ENCODE measurements around the gene FASTK. TPM values are rescaled to one million over a fixed set of nuclear protein-coding genes. Genes with fewer than 3 reads are reported as not detected.

FASTK gene
- total RNA-seq, 1 donor = 87.2 TPM

GRCh38 chr7:151086802-151087244, 6.2 kb upstream of the FASTK start:
- peak overlapping the region; percentile 83 for H3K4me3 ChIP-seq (ENCODE audit: low read depth, low read length)
- peak; percentile 51 for DNase-seq (ENCODE audit: low read depth)
- no peak for TF ChIP-seq CTCF (IDR thresholded peaks at IDR 0.05; ENCODE audit: insufficient read depth, low read depth, low read length)

- TF ChIP-seq CTCF (IDR thresholded peaks at IDR 0.05; ENCODE audit: insufficient read depth, low read depth, low read length) = no peak
- DNase-seq (ENCODE audit: low read depth) = peak; percentile 83
These were observed 5.3 kb upstream of the FASTK start, which contains the start of gene AGAP3 for GRCh38 chr7:151085691-151086620. Gene AGAP3, plus strand, starts transcription at chr7:151086475. Its CDS starts 267 bp downstream, at chr7:151086742.

GRCh38 chr7:151085329-151085690, 4.7 kb upstream of the FASTK start:
- peak overlapping the region; percentile 83 for H3K4me3 ChIP-seq (ENCODE audit: low read depth, low read length)
- TF ChIP-seq CTCF (IDR thresholded peaks at IDR 0.05; ENCODE audit: insufficient read depth, low read depth, low read length) = no peak
- no peak for DNase-seq (ENCODE audit: low read depth)

More at GRCh38 chr7:151085691-151086620, 5.3 kb upstream of the FASTK start, which contains the start of gene AGAP3:
- peak within 1 kb of the TSS; percentile 83 for H3K4me3 ChIP-seq (ENCODE audit: low read depth, low read length)

- no peak for TF ChIP-seq CTCF (IDR thresholded peaks at IDR 0.05; ENCODE audit: insufficient read depth, low read depth, low read length)
- no peak for DNase-seq (ENCODE audit: low read depth)
- peak overlapping the region; percentile 72 for H3K4me3 ChIP-seq (ENCODE audit: low read depth, low read length)
These were observed 3.2 kb upstream of the FASTK start for GRCh38 chr7:151083824-151084160.

- DNase-seq (ENCODE audit: low read depth) = peak; percentile 62
These were observed 2.6 kb upstream of the FASTK start, which contains the start of gene TMUB1 for GRCh38 chr7:151083071-151083823. Gene TMUB1, minus strand, starts transcription at chr7:151083493. Its CDS starts 930 bp downstream, at chr7:151082563.

More at GRCh38 chr7:151083071-151083823, 2.6 kb upstream of the FASTK start, which contains the start of gene TMUB1:
- H3K4me3 ChIP-seq (ENCODE audit: low read depth, low read length) = peak within 1 kb of the TSS; percentile 72
- no peak for TF ChIP-seq CTCF (IDR thresholded peaks at IDR 0.05; ENCODE audit: insufficient read depth, low read depth, low read length)

Measured in fibroblast of villous mesenchyme (primary cell).